SK-N-SH (cell line): ENCODE measurements around the gene CYB5D1.

Source experiments
- GABPA ChIP-seq: IDR thresholded peaks from 2 replicates; pipeline ENCODE4 v1.4.0; 2012; ENCODE audit warnings: low read depth, mild to moderate bottlenecking
- TEAD4 ChIP-seq: IDR thresholded peaks from 2 replicates; pipeline ENCODE4 v1.4.0; 2012; ENCODE audit warnings: mild to moderate bottlenecking, borderline replicate concordance; ENCODE audit not compliant: insufficient read depth
- TF ChIP-seq, protein P1 (sequence below): IDR thresholded peaks from 2 replicates; pipeline ENCODE4 v1.4.0; 2012; ENCODE audit warnings: low read depth, borderline replicate concordance
- TF ChIP-seq, protein P2 (sequence below): fragments of 200-600 bp; sonication (generic); IDR thresholded peaks from 2 replicates; pipeline ENCODE4 v1.6.1; 2017; ENCODE audit warnings: antibody characterized with exemption, mild to moderate bottlenecking, moderate library complexity

DNA sequence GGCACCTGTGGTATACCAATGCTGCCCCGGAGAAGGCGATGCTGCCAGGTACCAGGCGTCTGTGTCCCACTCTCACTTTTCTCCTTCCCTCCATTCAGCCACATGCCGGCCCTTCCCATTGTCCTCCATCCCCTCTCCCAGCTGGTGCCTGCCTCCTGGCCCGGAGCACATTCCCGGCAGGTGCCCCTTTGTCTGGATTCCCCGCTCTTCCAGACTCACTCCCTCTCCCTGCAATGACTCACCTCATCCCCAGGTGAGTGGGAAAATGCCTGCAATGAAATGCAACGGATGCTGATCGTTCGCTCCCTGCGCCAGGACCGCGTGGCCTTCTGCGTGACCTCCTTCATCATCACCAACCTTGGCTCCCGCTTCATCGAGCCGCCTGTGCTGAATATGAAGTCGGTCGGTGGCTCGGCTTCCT is 34.2 kb upstream of the CYB5D1 start:
- TF ChIP-seq, protein P1, sequence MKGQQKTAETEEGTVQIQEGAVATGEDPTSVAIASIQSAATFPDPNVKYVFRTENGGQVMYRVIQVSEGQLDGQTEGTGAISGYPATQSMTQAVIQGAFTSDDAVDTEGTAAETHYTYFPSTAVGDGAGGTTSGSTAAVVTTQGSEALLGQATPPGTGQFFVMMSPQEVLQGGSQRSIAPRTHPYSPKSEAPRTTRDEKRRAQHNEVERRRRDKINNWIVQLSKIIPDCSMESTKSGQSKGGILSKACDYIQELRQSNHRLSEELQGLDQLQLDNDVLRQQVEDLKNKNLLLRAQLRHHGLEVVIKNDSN, result no peak
- TF ChIP-seq GABPA, result no peak
- TF ChIP-seq, protein P2, sequence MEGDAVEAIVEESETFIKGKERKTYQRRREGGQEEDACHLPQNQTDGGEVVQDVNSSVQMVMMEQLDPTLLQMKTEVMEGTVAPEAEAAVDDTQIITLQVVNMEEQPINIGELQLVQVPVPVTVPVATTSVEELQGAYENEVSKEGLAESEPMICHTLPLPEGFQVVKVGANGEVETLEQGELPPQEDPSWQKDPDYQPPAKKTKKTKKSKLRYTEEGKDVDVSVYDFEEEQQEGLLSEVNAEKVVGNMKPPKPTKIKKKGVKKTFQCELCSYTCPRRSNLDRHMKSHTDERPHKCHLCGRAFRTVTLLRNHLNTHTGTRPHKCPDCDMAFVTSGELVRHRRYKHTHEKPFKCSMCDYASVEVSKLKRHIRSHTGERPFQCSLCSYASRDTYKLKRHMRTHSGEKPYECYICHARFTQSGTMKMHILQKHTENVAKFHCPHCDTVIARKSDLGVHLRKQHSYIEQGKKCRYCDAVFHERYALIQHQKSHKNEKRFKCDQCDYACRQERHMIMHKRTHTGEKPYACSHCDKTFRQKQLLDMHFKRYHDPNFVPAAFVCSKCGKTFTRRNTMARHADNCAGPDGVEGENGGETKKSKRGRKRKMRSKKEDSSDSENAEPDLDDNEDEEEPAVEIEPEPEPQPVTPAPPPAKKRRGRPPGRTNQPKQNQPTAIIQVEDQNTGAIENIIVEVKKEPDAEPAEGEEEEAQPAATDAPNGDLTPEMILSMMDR, result no peak
- TF ChIP-seq TEAD4, result no peak
